Measurements from ENCODE around the gene TFF2. TPM values are rescaled to one million over a fixed set of nuclear protein-coding genes. Genes with fewer than 3 reads are reported as not detected.

Gene TFF2
- polyA plus RNA-seq, 3 donors = not detected

- no peak for DNase-seq (ENCODE audit: extremely low read depth in 1 of 11, low read depth in 9 of 11, low spot score in 4 of 11)
These were observed 1.0 kb upstream of the TFF2 start for GRCh38 chr21:42351626-42352440.

GRCh38 chr21:42350318-42350910 lies 380 bp downstream of the TFF2 start:
- no peak for DNase-seq (ENCODE audit: extremely low read depth in 1 of 11, low read depth in 9 of 11, low spot score in 4 of 11)

- DNase-seq (ENCODE audit: extremely low read depth in 1 of 11, low read depth in 9 of 11, low spot score in 4 of 11) = no peak
These were observed 1.1 kb downstream of the TFF2 start for GRCh38 chr21:42349420-42350317.

GRCh38 chr21:42348762-42349161 lies 2.0 kb downstream of the TFF2 start:
- DNase-seq (ENCODE audit: extremely low read depth in 1 of 11, low read depth in 9 of 11, low spot score in 4 of 11) = no peak

- no peak for DNase-seq (ENCODE audit: extremely low read depth in 1 of 11, low read depth in 9 of 11, low spot score in 4 of 11)
These were observed 3.0 kb downstream of the TFF2 start for GRCh38 chr21:42347601-42348327.

GRCh38 chr21:42346866-42347600 lies 3.8 kb downstream of the TFF2 start:
- DNase-seq (ENCODE audit: extremely low read depth in 1 of 11, low read depth in 9 of 11, low spot score in 4 of 11) = no peak

- DNase-seq (ENCODE audit: extremely low read depth in 1 of 11, low read depth in 9 of 11, low spot score in 4 of 11) = no peak
These were observed 4.4 kb downstream of the TFF2 start for GRCh38 chr21:42346441-42346840.

GRCh38 chr21:42344631-42345030 lies 6.2 kb downstream of the TFF2 start:
- no peak for DNase-seq (ENCODE audit: extremely low read depth in 1 of 11, low read depth in 9 of 11, low spot score in 4 of 11)

- no peak for DNase-seq (ENCODE audit: extremely low read depth in 1 of 11, low read depth in 9 of 11, low spot score in 4 of 11)
These were observed 6.8 kb downstream of the TFF2 start for GRCh38 chr21:42343963-42344510.

- no peak for DNase-seq (ENCODE audit: extremely low read depth in 1 of 11, low read depth in 9 of 11, low spot score in 4 of 11)
These were observed 7.2 kb downstream of the TFF2 start for GRCh38 chr21:42343556-42343955.

- DNase-seq (ENCODE audit: extremely low read depth in 1 of 11, low read depth in 9 of 11, low spot score in 4 of 11) = no peak
These were observed 7.7 kb downstream of the TFF2 start for GRCh38 chr21:42343101-42343500.

- no peak for DNase-seq (ENCODE audit: extremely low read depth in 1 of 11, low read depth in 9 of 11, low spot score in 4 of 11)
These were observed 8.8 kb downstream of the TFF2 start for GRCh38 chr21:42341776-42342542.

GRCh38 chr21:42340187-42341050 lies 10.4 kb downstream of the TFF2 start:
- no peak for DNase-seq (ENCODE audit: extremely low read depth in 1 of 11, low read depth in 9 of 11, low spot score in 4 of 11)

GRCh38 chr21:42338729-42339715 lies 11.8 kb downstream of the TFF2 start:
- no peak for DNase-seq (ENCODE audit: extremely low read depth in 1 of 11, low read depth in 9 of 11, low spot score in 4 of 11)
